Left renal pelvis (tissue), 4 donors: ENCODE results near the gene CDC42BPB. TPM values are rescaled to one million over a fixed set of nuclear protein-coding genes. Genes with fewer than 3 reads are reported as not detected.

ENCODE experiments used
- DNase-seq, 4 donors: peaks; one replicate each; pipeline ENCODE4 v3.0.0-alpha.2; 2013; ENCODE audit warnings: low read depth in 4 of 4, low spot score in 3 of 4
- polyA plus RNA-seq, 4 donors: library from polyadenylated mRNA; unstranded; fragments of 120-200 nt; gene quantifications; one replicate each; pipeline ENCODE4 v1.2.1, GENCODE V29; 2013; ENCODE audit not compliant: insufficient read length in 4 of 4

Gene CDC42BPB
- polyA plus RNA-seq, 4 donors, result 66.5 to 84.8 (median 74.8) TPM

GRCh38 chr14:103073876-103074728 is 16.8 kb upstream of the CDC42BPB start:
- no peak for DNase-seq

- no peak for DNase-seq
These were observed 16.1 kb upstream of the CDC42BPB start for GRCh38 chr14:103073367-103073875.

- DNase-seq, result no peak
These were observed 15.4 kb upstream of the CDC42BPB start for GRCh38 chr14:103072595-103073366.

- DNase-seq, result no peak
These were observed 14.3 kb upstream of the CDC42BPB start for GRCh38 chr14:103071544-103072251.

GRCh38 chr14:103070971-103071542 is 13.7 kb upstream of the CDC42BPB start:
- no peak for DNase-seq

- DNase-seq, result no peak
These were observed 13.0 kb upstream of the CDC42BPB start for GRCh38 chr14:103070263-103070885.

- DNase-seq, result no peak
These were observed 11.2 kb upstream of the CDC42BPB start for GRCh38 chr14:103068351-103069073.

GRCh38 chr14:103067231-103067954 is 10.0 kb upstream of the CDC42BPB start:
- DNase-seq, result no peak

GRCh38 chr14:103066399-103066798 is 9.1 kb upstream of the CDC42BPB start:
- no peak for DNase-seq

- DNase-seq, result no peak
These were observed 8.5 kb upstream of the CDC42BPB start for GRCh38 chr14:103065861-103066260.

GRCh38 chr14:103064978-103065377 is 7.6 kb upstream of the CDC42BPB start:
- DNase-seq, result no peak

GRCh38 chr14:103064436-103064835 is 7.1 kb upstream of the CDC42BPB start:
- DNase-seq, result no peak

- no peak for DNase-seq
These were observed 4.2 kb upstream of the CDC42BPB start for GRCh38 chr14:103061482-103061976.

GRCh38 chr14:103059556-103059955 is 2.2 kb upstream of the CDC42BPB start:
- no peak for DNase-seq

GRCh38 chr14:103058164-103059055 is 1.1 kb upstream of the CDC42BPB start:
- no peak for DNase-seq

GRCh38 chr14:103057028-103057371 is 349 bp downstream of the CDC42BPB start:
- no peak for DNase-seq

GRCh38 chr14:103056322-103057027 is 874 bp downstream of the CDC42BPB start:
- peak in 1 of 4 donors; percentile 45 for DNase-seq
